ENCODE data around the gene PFKFB3.

The PFKFB3 gene

DNA sequence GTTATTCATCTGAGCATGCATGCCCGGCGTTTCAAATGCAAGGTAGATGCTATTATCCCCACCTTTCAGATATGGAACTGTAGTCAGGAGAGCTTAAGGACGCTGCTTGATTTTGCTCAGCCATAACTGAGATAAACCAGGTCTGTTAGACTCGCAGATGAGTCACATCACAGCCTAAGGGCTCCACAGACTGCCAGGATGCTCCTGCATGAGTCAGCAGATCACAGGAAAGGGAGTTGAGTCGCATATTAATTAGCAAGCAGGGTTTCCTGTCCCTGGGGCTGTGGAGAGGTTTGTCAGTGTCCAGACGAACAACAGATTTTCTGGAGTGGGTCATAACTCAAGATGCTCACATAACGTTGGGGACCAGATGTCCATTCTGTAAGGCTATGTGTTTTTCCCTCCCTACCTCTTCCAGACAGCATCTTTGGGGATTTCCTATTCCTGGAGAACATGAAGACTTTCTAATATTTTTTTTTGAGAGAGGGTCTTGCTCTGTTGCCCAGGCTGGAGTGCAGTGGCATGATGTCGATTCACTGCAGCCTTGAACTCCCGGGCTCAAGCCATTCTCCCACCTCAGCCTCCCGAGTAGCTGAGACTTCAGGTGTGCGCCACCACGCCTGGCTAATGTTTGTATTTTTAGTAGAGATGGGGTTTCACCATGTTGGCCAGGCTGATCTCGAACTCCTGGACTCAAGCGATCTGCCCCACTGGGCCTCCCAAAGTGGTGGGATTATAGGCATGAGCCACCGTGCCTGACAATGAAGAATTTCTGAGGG lies 36.7 kb downstream of the PFKFB3 start (continued):
- TF ChIP-seq, protein P1, sequence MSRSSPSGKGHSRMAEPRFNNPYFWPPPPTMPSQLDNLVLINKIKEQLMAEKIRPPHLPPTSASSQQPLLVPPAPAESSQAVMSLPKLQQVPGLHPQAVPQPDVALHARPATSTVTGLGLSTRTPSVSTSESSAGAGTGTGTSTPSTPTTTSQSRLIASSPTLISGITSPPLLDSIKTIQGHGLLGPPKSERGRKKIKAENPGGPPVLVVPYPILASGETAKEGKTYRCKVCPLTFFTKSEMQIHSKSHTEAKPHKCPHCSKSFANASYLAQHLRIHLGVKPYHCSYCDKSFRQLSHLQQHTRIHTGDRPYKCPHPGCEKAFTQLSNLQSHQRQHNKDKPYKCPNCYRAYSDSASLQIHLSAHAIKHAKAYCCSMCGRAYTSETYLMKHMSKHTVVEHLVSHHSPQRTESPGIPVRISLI (tag by site-specific recombination; IDR thresholded peaks at IDR 0.05) = no peak
- TF ChIP-seq ZNF274 (IDR thresholded peaks at IDR 0.05; ENCODE audit: low read length) (no peak), ZNF274 (tag by site-specific recombination; IDR thresholded peaks at IDR 0.05; ENCODE audit: borderline replicate concordance) (no peak), ZXDB (tag by site-specific recombination; IDR thresholded peaks at IDR 0.05) (0 out of 2 replicates have a peak, but pooled peaks have one; percentile 13), ZNF785 (tag by site-specific recombination; IDR thresholded peaks at IDR 0.05) (no peak), ZNF146 (tag by site-specific recombination; IDR thresholded peaks at IDR 0.05) (no peak), ZBTB17 (tag by site-specific recombination; IDR thresholded peaks at IDR 0.05) (peak; percentile 60; the same call in 1 of the 2 replicates), ZNF600 (tag by site-specific recombination; IDR thresholded peaks at IDR 0.05) (peak; percentile 82), SP2 (tag by site-specific recombination; IDR thresholded peaks at IDR 0.05) (0 out of 2 replicates have a peak, but pooled peaks have one; percentile 6), ZNF324 (tag by site-specific recombination; IDR thresholded peaks at IDR 0.05) (no peak), OSR2 (tag by site-specific recombination; IDR thresholded peaks at IDR 0.05) (no peak), ZNF341 (tag by site-specific recombination; IDR thresholded peaks at IDR 0.05; ENCODE audit: low read depth) (no peak), SP7 (tag by site-specific recombination; IDR thresholded peaks at IDR 0.05) (peak; percentile 78), FEZF1 (tag by site-specific recombination; IDR thresholded peaks at IDR 0.05) (0 out of 2 replicates have a peak, but pooled peaks have one; percentile 15)
- TF ChIP-seq, protein P2, sequence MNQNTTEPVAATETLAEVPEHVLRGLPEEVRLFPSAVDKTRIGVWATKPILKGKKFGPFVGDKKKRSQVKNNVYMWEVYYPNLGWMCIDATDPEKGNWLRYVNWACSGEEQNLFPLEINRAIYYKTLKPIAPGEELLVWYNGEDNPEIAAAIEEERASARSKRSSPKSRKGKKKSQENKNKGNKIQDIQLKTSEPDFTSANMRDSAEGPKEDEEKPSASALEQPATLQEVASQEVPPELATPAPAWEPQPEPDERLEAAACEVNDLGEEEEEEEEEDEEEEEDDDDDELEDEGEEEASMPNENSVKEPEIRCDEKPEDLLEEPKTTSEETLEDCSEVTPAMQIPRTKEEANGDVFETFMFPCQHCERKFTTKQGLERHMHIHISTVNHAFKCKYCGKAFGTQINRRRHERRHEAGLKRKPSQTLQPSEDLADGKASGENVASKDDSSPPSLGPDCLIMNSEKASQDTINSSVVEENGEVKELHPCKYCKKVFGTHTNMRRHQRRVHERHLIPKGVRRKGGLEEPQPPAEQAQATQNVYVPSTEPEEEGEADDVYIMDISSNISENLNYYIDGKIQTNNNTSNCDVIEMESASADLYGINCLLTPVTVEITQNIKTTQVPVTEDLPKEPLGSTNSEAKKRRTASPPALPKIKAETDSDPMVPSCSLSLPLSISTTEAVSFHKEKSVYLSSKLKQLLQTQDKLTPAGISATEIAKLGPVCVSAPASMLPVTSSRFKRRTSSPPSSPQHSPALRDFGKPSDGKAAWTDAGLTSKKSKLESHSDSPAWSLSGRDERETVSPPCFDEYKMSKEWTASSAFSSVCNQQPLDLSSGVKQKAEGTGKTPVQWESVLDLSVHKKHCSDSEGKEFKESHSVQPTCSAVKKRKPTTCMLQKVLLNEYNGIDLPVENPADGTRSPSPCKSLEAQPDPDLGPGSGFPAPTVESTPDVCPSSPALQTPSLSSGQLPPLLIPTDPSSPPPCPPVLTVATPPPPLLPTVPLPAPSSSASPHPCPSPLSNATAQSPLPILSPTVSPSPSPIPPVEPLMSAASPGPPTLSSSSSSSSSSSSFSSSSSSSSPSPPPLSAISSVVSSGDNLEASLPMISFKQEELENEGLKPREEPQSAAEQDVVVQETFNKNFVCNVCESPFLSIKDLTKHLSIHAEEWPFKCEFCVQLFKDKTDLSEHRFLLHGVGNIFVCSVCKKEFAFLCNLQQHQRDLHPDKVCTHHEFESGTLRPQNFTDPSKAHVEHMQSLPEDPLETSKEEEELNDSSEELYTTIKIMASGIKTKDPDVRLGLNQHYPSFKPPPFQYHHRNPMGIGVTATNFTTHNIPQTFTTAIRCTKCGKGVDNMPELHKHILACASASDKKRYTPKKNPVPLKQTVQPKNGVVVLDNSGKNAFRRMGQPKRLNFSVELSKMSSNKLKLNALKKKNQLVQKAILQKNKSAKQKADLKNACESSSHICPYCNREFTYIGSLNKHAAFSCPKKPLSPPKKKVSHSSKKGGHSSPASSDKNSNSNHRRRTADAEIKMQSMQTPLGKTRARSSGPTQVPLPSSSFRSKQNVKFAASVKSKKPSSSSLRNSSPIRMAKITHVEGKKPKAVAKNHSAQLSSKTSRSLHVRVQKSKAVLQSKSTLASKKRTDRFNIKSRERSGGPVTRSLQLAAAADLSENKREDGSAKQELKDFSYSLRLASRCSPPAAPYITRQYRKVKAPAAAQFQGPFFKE (tag by site-specific recombination; IDR thresholded peaks at IDR 0.05; ENCODE audit: borderline replicate concordance) = no peak
- TF ChIP-seq, protein P3, sequence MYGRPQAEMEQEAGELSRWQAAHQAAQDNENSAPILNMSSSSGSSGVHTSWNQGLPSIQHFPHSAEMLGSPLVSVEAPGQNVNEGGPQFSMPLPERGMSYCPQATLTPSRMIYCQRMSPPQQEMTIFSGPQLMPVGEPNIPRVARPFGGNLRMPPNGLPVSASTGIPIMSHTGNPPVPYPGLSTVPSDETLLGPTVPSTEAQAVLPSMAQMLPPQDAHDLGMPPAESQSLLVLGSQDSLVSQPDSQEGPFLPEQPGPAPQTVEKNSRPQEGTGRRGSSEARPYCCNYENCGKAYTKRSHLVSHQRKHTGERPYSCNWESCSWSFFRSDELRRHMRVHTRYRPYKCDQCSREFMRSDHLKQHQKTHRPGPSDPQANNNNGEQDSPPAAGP (tag by site-specific recombination; IDR thresholded peaks at IDR 0.05) = peak; percentile 60; the same call in 1 of the 2 replicates
- TF ChIP-seq, protein P4, sequence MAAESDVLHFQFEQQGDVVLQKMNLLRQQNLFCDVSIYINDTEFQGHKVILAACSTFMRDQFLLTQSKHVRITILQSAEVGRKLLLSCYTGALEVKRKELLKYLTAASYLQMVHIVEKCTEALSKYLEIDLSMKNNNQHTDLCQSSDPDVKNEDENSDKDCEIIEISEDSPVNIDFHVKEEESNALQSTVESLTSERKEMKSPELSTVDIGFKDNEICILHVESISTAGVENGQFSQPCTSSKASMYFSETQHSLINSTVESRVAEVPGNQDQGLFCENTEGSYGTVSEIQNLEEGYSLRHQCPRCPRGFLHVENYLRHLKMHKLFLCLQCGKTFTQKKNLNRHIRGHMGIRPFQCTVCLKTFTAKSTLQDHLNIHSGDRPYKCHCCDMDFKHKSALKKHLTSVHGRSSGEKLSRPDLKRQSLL (tag by site-specific recombination; IDR thresholded peaks at IDR 0.05) = no peak
- TF ChIP-seq, protein P5, sequence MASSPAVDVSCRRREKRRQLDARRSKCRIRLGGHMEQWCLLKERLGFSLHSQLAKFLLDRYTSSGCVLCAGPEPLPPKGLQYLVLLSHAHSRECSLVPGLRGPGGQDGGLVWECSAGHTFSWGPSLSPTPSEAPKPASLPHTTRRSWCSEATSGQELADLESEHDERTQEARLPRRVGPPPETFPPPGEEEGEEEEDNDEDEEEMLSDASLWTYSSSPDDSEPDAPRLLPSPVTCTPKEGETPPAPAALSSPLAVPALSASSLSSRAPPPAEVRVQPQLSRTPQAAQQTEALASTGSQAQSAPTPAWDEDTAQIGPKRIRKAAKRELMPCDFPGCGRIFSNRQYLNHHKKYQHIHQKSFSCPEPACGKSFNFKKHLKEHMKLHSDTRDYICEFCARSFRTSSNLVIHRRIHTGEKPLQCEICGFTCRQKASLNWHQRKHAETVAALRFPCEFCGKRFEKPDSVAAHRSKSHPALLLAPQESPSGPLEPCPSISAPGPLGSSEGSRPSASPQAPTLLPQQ (tag by site-specific recombination; IDR thresholded peaks at IDR 0.05) = 0 out of 2 replicates have a peak, but pooled peaks have one; percentile 26
